ENCODE results near the gene GRIK3.

- TF ChIP-seq CTCF (IDR thresholded peaks at IDR 0.05) (no peak), POLR2A (IDR thresholded peaks at IDR 0.05) (no peak)
These were observed 58.7 kb downstream of the GRIK3 start for GRCh38 chr1:36975642-36976041.
